Panc1 (cell line): ENCODE results near the gene FANCC.
A peak's percentile ranks its signal among the peaks of the same experiment; 100 is the strongest.

Experiments used
- POLR2AphosphoS5 ChIP-seq: IDR thresholded peaks from 2 replicates; pipeline ENCODE4 v1.6.1; 2012; ENCODE audit warnings: mild to moderate bottlenecking, low read depth, low read length, moderate library complexity
- SIN3A ChIP-seq: IDR thresholded peaks from 2 replicates; pipeline ENCODE4 v1.6.1; 2012; ENCODE audit warnings: low read depth, mild to moderate bottlenecking, low read length, moderate library complexity, borderline replicate concordance; ENCODE audit not compliant: insufficient read depth
- TF ChIP-seq, protein P1 (sequence below): fragments of 450-650 bp; IDR thresholded peaks from 2 replicates; pipeline ENCODE4 v1.5.1; 2017; ENCODE audit warnings: mild to moderate bottlenecking

GRCh38 chr9:95124582-95125367 lies 192.7 kb downstream of the FANCC start:
- TF ChIP-seq, protein P1, sequence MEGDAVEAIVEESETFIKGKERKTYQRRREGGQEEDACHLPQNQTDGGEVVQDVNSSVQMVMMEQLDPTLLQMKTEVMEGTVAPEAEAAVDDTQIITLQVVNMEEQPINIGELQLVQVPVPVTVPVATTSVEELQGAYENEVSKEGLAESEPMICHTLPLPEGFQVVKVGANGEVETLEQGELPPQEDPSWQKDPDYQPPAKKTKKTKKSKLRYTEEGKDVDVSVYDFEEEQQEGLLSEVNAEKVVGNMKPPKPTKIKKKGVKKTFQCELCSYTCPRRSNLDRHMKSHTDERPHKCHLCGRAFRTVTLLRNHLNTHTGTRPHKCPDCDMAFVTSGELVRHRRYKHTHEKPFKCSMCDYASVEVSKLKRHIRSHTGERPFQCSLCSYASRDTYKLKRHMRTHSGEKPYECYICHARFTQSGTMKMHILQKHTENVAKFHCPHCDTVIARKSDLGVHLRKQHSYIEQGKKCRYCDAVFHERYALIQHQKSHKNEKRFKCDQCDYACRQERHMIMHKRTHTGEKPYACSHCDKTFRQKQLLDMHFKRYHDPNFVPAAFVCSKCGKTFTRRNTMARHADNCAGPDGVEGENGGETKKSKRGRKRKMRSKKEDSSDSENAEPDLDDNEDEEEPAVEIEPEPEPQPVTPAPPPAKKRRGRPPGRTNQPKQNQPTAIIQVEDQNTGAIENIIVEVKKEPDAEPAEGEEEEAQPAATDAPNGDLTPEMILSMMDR = peak; percentile 38; the same call in 1 of the 2 replicates
- TF ChIP-seq POLR2AphosphoS5 (no peak), SIN3A (no peak)
